Osteoblast (primary cell): ENCODE results near the gene FGF1. TPM values are rescaled to one million over a fixed set of nuclear protein-coding genes. Genes with fewer than 3 reads are reported as not detected.
A peak's percentile ranks its signal among the peaks of the same experiment; 100 is the strongest.

Source experiments
- DNase-seq: peaks from one replicate; pipeline ENCODE4 v3.0.0; 2011; ENCODE audit warnings: low spot score, mixed read lengths; ENCODE audit not compliant: insufficient read length; ENCODE audit errors: missing footprints
- H2AFZ ChIP-seq: 2 replicates; pipeline ENCODE4 v1.6.0; 2011; ENCODE audit warnings: mild to moderate bottlenecking, low read length
- H3K27ac ChIP-seq: 2 replicates; pipeline ENCODE4 v1.5.1; 2011; ENCODE audit warnings: mild to moderate bottlenecking, low read depth, low read length, moderate library complexity
- H3K27me3 ChIP-seq: 2 replicates; pipeline ENCODE4 v1.6.0; 2012; ENCODE audit warnings: mild to moderate bottlenecking, control low read depth, inconsistent platforms, low read length, moderate library complexity; ENCODE audit not compliant: insufficient read depth
- H3K36me3 ChIP-seq: 2 replicates; pipeline ENCODE4 v1.5.1; 2011; ENCODE audit warnings: mild to moderate bottlenecking, low read length, control low read depth, moderate library complexity; ENCODE audit not compliant: insufficient read depth
- H3K4me1 ChIP-seq: 2 replicates; pipeline ENCODE4 v1.5.1; 2011; ENCODE audit warnings: mild to moderate bottlenecking, low read length, control low read depth, moderate library complexity; ENCODE audit not compliant: insufficient read depth
- H3K4me2 ChIP-seq: 2 replicates; pipeline ENCODE4 v1.6.0; 2011; ENCODE audit warnings: mild to moderate bottlenecking, low read length; ENCODE audit not compliant: insufficient read depth
- H3K4me3 ChIP-seq: fragments of 200-600 bp; sonication (generic); 3 replicates; pipeline ENCODE4 v1.5.1; 2012; ENCODE audit warnings: mild to moderate bottlenecking, low read length, inconsistent platforms; ENCODE audit not compliant: insufficient read depth
- H3K79me2 ChIP-seq: 2 replicates; pipeline ENCODE4 v1.6.0; 2012; ENCODE audit warnings: mild to moderate bottlenecking, low read length, control low read depth, inconsistent platforms; ENCODE audit not compliant: insufficient read depth
- H3K9me3 ChIP-seq: 2 replicates; pipeline ENCODE4 v1.5.1; 2011; ENCODE audit warnings: low read depth, low read length, control low read depth
- H4K20me1 ChIP-seq: 2 replicates; pipeline ENCODE4 v1.6.0; 2012; ENCODE audit warnings: mild to moderate bottlenecking, low read length, control low read depth; ENCODE audit not compliant: insufficient read depth
- CTCF ChIP-seq: IDR thresholded peaks from 2 replicates; pipeline ENCODE4 v1.5.1; 2011; ENCODE audit warnings: mild to moderate bottlenecking, low read depth, low read length, moderate library complexity; ENCODE audit errors: extremely low read depth
- total RNA-seq: library from RNA; depleted of rRNA; stranded (reverse); fragments of >200 nt; gene quantifications from 2 replicates; pipeline ENCODE4 v1.2.3, GENCODE V29; 2012

The FGF1 gene
- total RNA-seq, 1 donor, result 4.3 TPM

- H3K27ac ChIP-seq, result no peak overlapping the region
- H3K4me1 ChIP-seq, result peaks cover 30% of the 10 kb centered on the region
- H3K27me3 ChIP-seq, result no peaks in the 10 kb centered on the region
- H3K9me3 ChIP-seq, result no peaks in the 10 kb centered on the region
- no peak overlapping the region for H3K4me3 ChIP-seq
- no peaks in the 10 kb centered on the region for H3K79me2 ChIP-seq
- H3K36me3 ChIP-seq, result no peaks in the 10 kb centered on the region
- no peak overlapping the region for H3K4me2 ChIP-seq
- peak; percentile 11 for TF ChIP-seq CTCF
- H2AFZ ChIP-seq, result no peak overlapping the region
- DNase-seq, result peak; percentile 87
- no peaks in the 10 kb centered on the region for H4K20me1 ChIP-seq
These were observed 8.7 kb downstream of the FGF1 start for GRCh38 chr5:142677198-142677597.

GRCh38 chr5:142676318-142676717, 9.6 kb downstream of the FGF1 start:
- TF ChIP-seq CTCF, result no peak
- H3K79me2 ChIP-seq, result no peaks in the 10 kb centered on the region
- H3K4me1 ChIP-seq, result peaks cover 39% of the 10 kb centered on the region
- H3K4me3 ChIP-seq, result no peak overlapping the region
- H3K27ac ChIP-seq, result no peak overlapping the region
- no peak overlapping the region for H2AFZ ChIP-seq
- no peaks in the 10 kb centered on the region for H3K27me3 ChIP-seq
- DNase-seq, result no peak
- no peaks in the 10 kb centered on the region for H4K20me1 ChIP-seq
- H3K36me3 ChIP-seq, result no peaks in the 10 kb centered on the region
- no peaks in the 10 kb centered on the region for H3K9me3 ChIP-seq
- H3K4me2 ChIP-seq, result no peak overlapping the region

- H3K27me3 ChIP-seq, result no peaks in the 10 kb centered on the region
- peaks cover 38% of the 10 kb centered on the region for H3K4me1 ChIP-seq
- no peak overlapping the region for H3K4me3 ChIP-seq
- H3K4me2 ChIP-seq, result peak overlapping the region; percentile 36
- H3K9me3 ChIP-seq, result no peaks in the 10 kb centered on the region
- H4K20me1 ChIP-seq, result no peaks in the 10 kb centered on the region
- H3K36me3 ChIP-seq, result no peaks in the 10 kb centered on the region
- H3K79me2 ChIP-seq, result no peaks in the 10 kb centered on the region
- peak overlapping the region; percentile 84 for H2AFZ ChIP-seq
- TF ChIP-seq CTCF, result no peak
- H3K27ac ChIP-seq, result peak overlapping the region; percentile 71
- peak; percentile 93 for DNase-seq
These were observed 11.1 kb downstream of the FGF1 start for GRCh38 chr5:142674531-142675469.

- Histone ChIP-seq H4K20me1 (no peaks in the 10 kb centered on the region), H3K4me1 (peaks cover 31% of the 10 kb centered on the region), H2AFZ (no peak overlapping the region), H3K27ac (no peak overlapping the region), H3K27me3 (no peaks in the 10 kb centered on the region), H3K9me3 (no peaks in the 10 kb centered on the region), H3K4me2 (peak overlapping the region; percentile 32), H3K4me3 (no peak overlapping the region), H3K36me3 (no peaks in the 10 kb centered on the region), H3K79me2 (no peaks in the 10 kb centered on the region)
- no peak for TF ChIP-seq CTCF
- no peak for DNase-seq
These were observed 14.1 kb downstream of the FGF1 start for GRCh38 chr5:142671801-142672200.
